Activated CD4-positive, alpha-beta memory T cell treated with anti-CD3 and anti-CD28 coated beads for 36 hours (primary cell): Measurements from ENCODE around the gene CGN. TPM values are rescaled to one million over a fixed set of nuclear protein-coding genes. Genes with fewer than 3 reads are reported as not detected.
"Not testable (repeated sequence)": the region's sequence is repeated elsewhere in the genome, so short reads cannot be mapped to it uniquely, and the experiment has no call there.

Experiments
- CTCF ChIA-PET: fragments of 350-600 bp; sonication (Branson Sonifier 250); formaldehyde crosslinking; loops from one replicate; lab custom pipeline; 2021; ENCODE audit warnings: antibody characterized with exemption, inconsistent platforms; lab: Charles Lee
- POLR2A ChIA-PET: fragments of 350-600 bp; sonication (Branson Sonifier 250); formaldehyde crosslinking; loops from one replicate; lab custom pipeline; 2021; ENCODE audit warnings: antibody characterized with exemption; lab: Charles Lee
- DNase-seq: peaks from one replicate; pipeline ENCODE4 v3.0.0-alpha.2; 2020
- H3K27ac Mint-ChIP-seq: one replicate; pipeline ENCODE4 v1.8.0; 2021; ENCODE audit warnings: mixed read lengths
- H3K27me3 Mint-ChIP-seq: one replicate; pipeline ENCODE4 v1.8.0; 2021; ENCODE audit warnings: mixed read lengths
- H3K36me3 Mint-ChIP-seq: one replicate; pipeline ENCODE4 v1.8.0; 2021; ENCODE audit warnings: mixed read lengths
- H3K4me1 Mint-ChIP-seq: one replicate; pipeline ENCODE4 v1.8.0; 2021; ENCODE audit warnings: low read depth, mixed read lengths
- H3K4me3 Mint-ChIP-seq: one replicate; pipeline ENCODE4 v1.8.0; 2021; ENCODE audit warnings: mild to moderate bottlenecking, mixed read lengths
- H3K9me3 Mint-ChIP-seq: one replicate; pipeline ENCODE4 v1.8.0; 2021; ENCODE audit warnings: mixed read lengths
- intact Hi-C: fragments of 100-400 bp; cut with micrococcal nuclease; formaldehyde crosslinking; loops from one replicate; pipeline ENCODE4 v1.15.1; 2023
- total RNA-seq, 2 experiments: library from RNA; stranded (reverse); gene quantifications; one replicate each; pipeline ENCODE4 v1.2.3, GENCODE V29; 2021

Gene CGN
- total RNA-seq, 2 experiments from 2014 or later: 1.3 to 1.4 TPM

- Mint-ChIP-seq H3K4me3 (no peak overlapping the region), H3K36me3 (no peaks in the 10 kb centered on the region), H3K27ac (no peak overlapping the region), H3K9me3 (no peaks in the 10 kb centered on the region), H3K27me3 (no peaks in the 10 kb centered on the region), H3K4me1 (peaks cover 20% of the 10 kb centered on the region)
- CTCF ChIA-PET: no interaction called here
- POLR2A ChIA-PET: no interaction called here
- DNase-seq: no peak
- intact Hi-C loops: loop anchor here (5.0 kb wide), 1 partner anchor 231 kb away; the partner anchor contains the start of gene ZNF687
Measured at GRCh38 chr1:151512801-151513625, 1.8 kb downstream of the CGN start.

- POLR2A ChIA-PET: no interaction called here
- DNase-seq: peak; percentile 34
- Mint-ChIP-seq H3K9me3 (no peaks in the 10 kb centered on the region), H3K27ac (no peak overlapping the region), H3K4me3 (no peak overlapping the region), H3K36me3 (no peaks in the 10 kb centered on the region), H3K4me1 (peaks cover 20% of the 10 kb centered on the region), H3K27me3 (no peaks in the 10 kb centered on the region)
- intact Hi-C loops: loop anchor here (5.0 kb wide), 1 partner anchor 231 kb away; the partner anchor contains the start of gene ZNF687
- CTCF ChIA-PET: no interaction called here
Measured at GRCh38 chr1:151513626-151514121, 2.5 kb downstream of the CGN start.

- no peak overlapping the region for H3K27ac Mint-ChIP-seq
- H3K4me1 Mint-ChIP-seq: peaks cover 20% of the 10 kb centered on the region
- intact Hi-C loops: loop anchor here (5.0 kb wide), 1 partner anchor 232 kb away; the partner anchor contains the start of gene ZNF687
- ChIA-PET POLR2A (no interaction called here), CTCF (no interaction called here)
- H3K36me3 Mint-ChIP-seq: no peaks in the 10 kb centered on the region
- H3K27me3 Mint-ChIP-seq: no peaks in the 10 kb centered on the region
- H3K9me3 Mint-ChIP-seq: no peaks in the 10 kb centered on the region
- no peak for DNase-seq
- H3K4me3 Mint-ChIP-seq: no peak overlapping the region
Measured at GRCh38 chr1:151514366-151514765, 3.2 kb downstream of the CGN start.

DNA sequence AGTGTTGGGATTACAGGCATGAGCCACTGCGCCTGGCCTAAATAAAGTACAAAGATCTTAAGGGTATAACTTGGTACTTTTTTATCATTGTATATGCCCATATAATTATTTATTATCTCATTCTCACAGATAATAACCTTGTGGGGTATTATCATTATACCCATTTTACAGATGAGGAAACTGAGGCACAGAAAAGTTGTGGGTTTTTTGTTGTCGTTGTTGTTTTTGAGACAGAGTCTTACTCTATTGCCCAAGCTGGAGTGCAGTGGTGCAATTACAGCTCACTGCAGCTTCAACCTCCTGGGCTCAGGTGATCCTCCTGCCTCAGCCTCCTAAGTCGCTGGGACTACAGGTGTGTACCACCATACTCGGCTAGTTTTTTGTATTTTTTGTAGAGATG is 4.1 kb downstream of the CGN start:
- Mint-ChIP-seq H3K27ac (no peak overlapping the region), H3K9me3 (no peaks in the 10 kb centered on the region), H3K27me3 (no peaks in the 10 kb centered on the region), H3K4me3 (no peak overlapping the region), H3K36me3 (no peaks in the 10 kb centered on the region), H3K4me1 (peaks cover 20% of the 10 kb centered on the region)
- intact Hi-C loops: no loop called here
- no peak for DNase-seq
- CTCF ChIA-PET: no interaction called here
- POLR2A ChIA-PET: no interaction called here

- DNase-seq: no peak
- Mint-ChIP-seq H3K36me3 (no peaks in the 10 kb centered on the region), H3K9me3 (no peaks in the 10 kb centered on the region), H3K27ac (no peak overlapping the region), H3K4me1 (peaks cover 18% of the 10 kb centered on the region), H3K27me3 (no peaks in the 10 kb centered on the region), H3K4me3 (no peak overlapping the region)
- ChIA-PET CTCF (no interaction called here), POLR2A (no interaction called here)
- intact Hi-C loops: no loop called here
Measured at GRCh38 chr1:151516031-151516511, 4.9 kb downstream of the CGN start.

DNA sequence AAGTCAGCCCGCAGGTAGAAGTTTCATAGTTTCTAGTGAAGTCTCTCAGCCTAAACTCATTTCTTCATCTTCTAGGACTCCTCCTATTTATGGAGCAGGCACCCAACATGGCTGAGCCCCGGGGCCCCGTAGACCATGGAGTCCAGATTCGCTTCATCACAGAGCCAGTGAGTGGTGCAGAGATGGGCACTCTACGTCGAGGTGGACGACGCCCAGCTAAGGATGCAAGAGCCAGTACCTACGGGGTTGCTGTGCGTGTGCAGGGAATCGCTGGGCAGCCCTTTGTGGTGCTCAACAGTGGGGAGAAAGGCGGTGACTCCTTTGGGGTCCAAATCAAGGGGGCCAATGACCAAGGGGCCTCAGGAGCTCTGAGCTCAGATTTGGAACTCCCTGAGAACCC is 7.2 kb downstream of the CGN start:
- H3K4me1 Mint-ChIP-seq: peaks cover 9% of the 10 kb centered on the region
- no peaks in the 10 kb centered on the region for H3K9me3 Mint-ChIP-seq
- intact Hi-C loops: no loop called here
- CTCF ChIA-PET: no interaction called here
- H3K27me3 Mint-ChIP-seq: no peaks in the 10 kb centered on the region
- H3K36me3 Mint-ChIP-seq: no peaks in the 10 kb centered on the region
- H3K4me3 Mint-ChIP-seq: no peak overlapping the region
- no peak overlapping the region for H3K27ac Mint-ChIP-seq
- POLR2A ChIA-PET: no interaction called here
- DNase-seq: no peak

- ChIA-PET POLR2A (no interaction called here), CTCF (no interaction called here)
- Mint-ChIP-seq H3K4me3 (no peak overlapping the region), H3K27ac (no peak overlapping the region), H3K36me3 (no peaks in the 10 kb centered on the region), H3K4me1 (peaks cover 4% of the 10 kb centered on the region), H3K9me3 (no peaks in the 10 kb centered on the region), H3K27me3 (no peaks in the 10 kb centered on the region)
- intact Hi-C loops: no loop called here
- DNase-seq: no peak
Measured at GRCh38 chr1:151518936-151519335, 7.7 kb downstream of the CGN start.

DNA sequence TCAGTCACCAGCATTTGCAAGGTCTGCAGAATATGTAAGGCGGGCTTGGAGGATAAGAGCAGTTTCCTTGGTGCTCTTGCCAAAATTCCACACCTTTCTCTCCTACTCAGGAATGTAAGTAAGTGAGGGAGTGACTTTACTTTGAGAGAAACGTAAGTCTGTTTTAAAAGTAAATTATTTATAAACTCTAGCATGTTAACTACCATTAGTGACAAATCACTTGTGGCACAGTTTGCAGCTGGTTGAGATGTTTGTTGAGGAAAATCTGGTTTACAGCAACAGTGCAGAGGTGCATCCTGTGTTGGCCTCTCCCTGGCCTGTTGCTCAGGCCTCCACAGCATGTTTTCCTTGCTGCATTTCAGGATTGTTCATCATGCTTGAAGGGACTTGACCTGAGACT is 8.5 kb downstream of the CGN start:
- DNase-seq: no peak
- intact Hi-C loops: no loop called here
- no peaks in the 10 kb centered on the region for H3K9me3 Mint-ChIP-seq
- ChIA-PET POLR2A (no interaction called here), CTCF (no interaction called here)
- no peaks in the 10 kb centered on the region for H3K36me3 Mint-ChIP-seq
- no peaks in the 10 kb centered on the region for H3K4me1 Mint-ChIP-seq
- H3K27me3 Mint-ChIP-seq: no peaks in the 10 kb centered on the region
- H3K27ac Mint-ChIP-seq: no peak overlapping the region
- no peak overlapping the region for H3K4me3 Mint-ChIP-seq

DNA sequence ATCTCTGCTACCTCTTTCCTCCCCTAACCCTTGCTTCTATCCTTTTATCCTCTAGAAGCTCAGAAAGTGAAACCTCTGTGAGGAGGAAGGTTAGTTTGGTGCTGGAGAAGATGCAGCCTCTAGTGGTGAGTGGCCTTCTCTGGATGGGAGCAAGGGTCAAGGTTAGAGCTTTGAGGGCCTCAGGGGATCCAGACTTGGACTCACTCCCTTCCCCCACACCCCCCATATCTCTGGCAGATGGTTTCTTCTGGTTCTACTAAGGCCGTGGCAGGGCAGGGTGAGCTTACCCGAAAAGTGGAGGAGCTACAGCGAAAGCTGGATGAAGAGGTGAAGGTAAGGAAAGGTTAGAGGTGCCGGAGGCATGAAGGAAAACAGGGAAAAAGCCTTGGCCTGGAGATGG is 9.2 kb downstream of the CGN start:
- no peaks in the 10 kb centered on the region for H3K27me3 Mint-ChIP-seq
- DNase-seq: no peak
- no peak overlapping the region for H3K27ac Mint-ChIP-seq
- ChIA-PET POLR2A (no interaction called here), CTCF (interaction anchor here (0.9 to 1.9 kb wide), 2 partner anchors 20 to 76 kb away, joined by 3 to 7 read pairs; no protein-coding TSS in a partner anchor)
- intact Hi-C loops: no loop called here
- no peaks in the 10 kb centered on the region for H3K36me3 Mint-ChIP-seq
- no peak overlapping the region for H3K4me3 Mint-ChIP-seq
- H3K9me3 Mint-ChIP-seq: no peaks in the 10 kb centered on the region
- H3K4me1 Mint-ChIP-seq: no peaks in the 10 kb centered on the region

- H3K27ac Mint-ChIP-seq, intact Hi-C loops, H3K4me1 Mint-ChIP-seq, H3K9me3 Mint-ChIP-seq, DNase-seq, H3K36me3 Mint-ChIP-seq, H3K27me3 Mint-ChIP-seq, H3K4me3 Mint-ChIP-seq, POLR2A ChIA-PET: not testable (repeated sequence)
- CTCF ChIA-PET: interaction anchor here (0.7 to 1.3 kb wide), 2 partner anchors 9 to 11 kb away, joined by 4 to 7 read pairs; partner anchors contain the start of gene CGN
Measured at GRCh38 chr1:151522427-151522826, 11.2 kb downstream of the CGN start.

DNA sequence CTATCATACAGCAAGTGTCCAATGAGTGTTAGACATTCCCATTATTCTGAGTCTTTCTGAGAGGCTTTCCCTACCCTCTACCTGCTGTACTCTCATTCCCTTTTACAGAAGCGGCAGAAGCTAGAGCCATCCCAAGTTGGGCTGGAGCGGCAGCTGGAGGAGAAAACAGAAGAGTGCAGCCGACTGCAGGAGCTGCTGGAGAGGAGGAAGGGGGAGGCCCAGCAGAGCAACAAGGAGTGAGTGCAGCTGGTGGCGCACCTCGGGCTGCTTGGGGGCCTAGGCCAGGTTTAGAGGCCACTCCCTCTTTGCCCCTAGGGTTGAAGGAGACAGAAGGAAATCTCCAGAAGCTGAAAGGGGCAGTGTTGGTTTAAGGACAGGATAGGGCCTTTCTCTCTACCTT is 12.1 kb downstream of the CGN start:
- H3K36me3 Mint-ChIP-seq: no peaks in the 10 kb centered on the region
- CTCF ChIA-PET: interaction anchor here (1.0 kb wide), 1 partner anchor 79 kb away, joined by 3 read pairs; no protein-coding TSS in a partner anchor
- H3K4me3 Mint-ChIP-seq: no peak overlapping the region
- H3K4me1 Mint-ChIP-seq: no peaks in the 10 kb centered on the region
- intact Hi-C loops: no loop called here
- H3K27me3 Mint-ChIP-seq: no peaks in the 10 kb centered on the region
- DNase-seq: no peak
- H3K27ac Mint-ChIP-seq: no peak overlapping the region
- H3K9me3 Mint-ChIP-seq: no peaks in the 10 kb centered on the region
- POLR2A ChIA-PET: no interaction called here

DNA sequence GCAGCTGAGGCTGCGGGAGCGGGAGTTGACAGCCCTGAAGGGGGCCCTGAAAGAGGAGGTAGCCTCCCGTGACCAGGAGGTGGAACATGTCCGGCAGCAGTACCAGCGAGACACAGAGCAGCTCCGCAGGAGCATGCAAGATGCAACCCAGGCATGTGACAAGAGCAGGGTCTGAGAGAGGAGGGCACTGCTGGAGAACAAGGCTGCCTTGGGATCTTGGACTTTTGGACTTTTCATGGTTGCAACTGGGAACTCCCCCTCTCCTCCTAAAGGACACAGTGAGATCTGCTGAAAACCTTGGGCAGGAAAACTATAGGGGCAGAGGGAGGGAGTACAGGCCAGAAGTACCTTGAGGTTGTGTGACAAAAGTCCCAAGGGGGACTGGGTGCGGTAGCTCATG is 13.5 kb downstream of the CGN start:
- no peak for DNase-seq
- Mint-ChIP-seq H3K4me1 (no peaks in the 10 kb centered on the region), H3K4me3 (no peak overlapping the region), H3K9me3 (no peaks in the 10 kb centered on the region), H3K27ac (no peak overlapping the region), H3K36me3 (no peaks in the 10 kb centered on the region), H3K27me3 (no peaks in the 10 kb centered on the region)
- CTCF ChIA-PET: interaction anchor here (0.6 to 1.0 kb wide), 2 partner anchors 50 to 226 kb away, joined by 3 read pairs; no protein-coding TSS in a partner anchor
- intact Hi-C loops: no loop called here
- POLR2A ChIA-PET: no interaction called here
